Measurements from ENCODE around the gene FSTL4. TPM values are rescaled to one million over a fixed set of nuclear protein-coding genes. Genes with fewer than 3 reads are reported as not detected.

The FSTL4 gene
- total RNA-seq, 1 donor from 2014 or later: 0.07 TPM

GRCh38 chr5:133245191-133246052 lies 366.9 kb downstream of the FSTL4 start:
- DNase-seq (ENCODE audit: low spot score): peak; percentile 33
- peak overlapping the region; percentile 58 for H3K27ac Mint-ChIP-seq (ENCODE audit: unreplicated experiment)
- H3K9me3 Mint-ChIP-seq (ENCODE audit: low read depth): no peaks in the 10 kb centered on the region

GRCh38 chr5:133244242-133244641 lies 368.1 kb downstream of the FSTL4 start:
- Mint-ChIP-seq H3K9me3 (ENCODE audit: low read depth) (no peaks in the 10 kb centered on the region), H3K4me3 (ENCODE audit: unreplicated experiment) (no peak overlapping the region), H3K36me3 (ENCODE audit: low read depth) (no peaks in the 10 kb centered on the region), H3K27me3 (ENCODE audit: low read depth) (no peaks in the 10 kb centered on the region), H3K27ac (ENCODE audit: unreplicated experiment) (no peak overlapping the region), H3K4me1 (ENCODE audit: low read depth) (peaks cover 14% of the 10 kb centered on the region)
- no peak for TF ChIP-seq CTCF (IDR thresholded peaks at IDR 0.05)
- no peak for DNase-seq (ENCODE audit: low spot score)

More at GRCh38 chr5:133245191-133246052, 366.9 kb downstream of the FSTL4 start:
- no peak overlapping the region for H3K4me3 Mint-ChIP-seq (ENCODE audit: unreplicated experiment)
- TF ChIP-seq CTCF (IDR thresholded peaks at IDR 0.05): no peak
- no peaks in the 10 kb centered on the region for H3K36me3 Mint-ChIP-seq (ENCODE audit: low read depth)
- H3K27me3 Mint-ChIP-seq (ENCODE audit: low read depth): no peaks in the 10 kb centered on the region
- H3K4me1 Mint-ChIP-seq (ENCODE audit: low read depth): peaks cover 13% of the 10 kb centered on the region

- TF ChIP-seq CTCF (IDR thresholded peaks at IDR 0.05): no peak
- no peak for DNase-seq (ENCODE audit: low spot score)
- Mint-ChIP-seq H3K4me1 (ENCODE audit: low read depth) (peaks cover 14% of the 10 kb centered on the region), H3K27ac (ENCODE audit: unreplicated experiment) (no peak overlapping the region), H3K4me3 (ENCODE audit: unreplicated experiment) (no peak overlapping the region), H3K36me3 (ENCODE audit: low read depth) (no peaks in the 10 kb centered on the region), H3K9me3 (ENCODE audit: low read depth) (no peaks in the 10 kb centered on the region), H3K27me3 (ENCODE audit: low read depth) (peaks cover 2% of the 10 kb centered on the region)
Measured at GRCh38 chr5:133243196-133243595, 369.1 kb downstream of the FSTL4 start.

GRCh38 chr5:133242221-133242835 lies 370.0 kb downstream of the FSTL4 start:
- H3K4me3 Mint-ChIP-seq (ENCODE audit: unreplicated experiment): no peak overlapping the region
- H3K27ac Mint-ChIP-seq (ENCODE audit: unreplicated experiment): no peak overlapping the region
- H3K9me3 Mint-ChIP-seq (ENCODE audit: low read depth): no peaks in the 10 kb centered on the region
- no peaks in the 10 kb centered on the region for H3K36me3 Mint-ChIP-seq (ENCODE audit: low read depth)
- H3K27me3 Mint-ChIP-seq (ENCODE audit: low read depth): peaks cover 3% of the 10 kb centered on the region
- DNase-seq (ENCODE audit: low spot score): no peak
- H3K4me1 Mint-ChIP-seq (ENCODE audit: low read depth): peaks cover 14% of the 10 kb centered on the region
- no peak for TF ChIP-seq CTCF (IDR thresholded peaks at IDR 0.05)

GRCh38 chr5:133241179-133242092 lies 370.9 kb downstream of the FSTL4 start:
- no peak overlapping the region for H3K4me3 Mint-ChIP-seq (ENCODE audit: unreplicated experiment)
- H3K4me1 Mint-ChIP-seq (ENCODE audit: low read depth): peaks cover 14% of the 10 kb centered on the region
- H3K36me3 Mint-ChIP-seq (ENCODE audit: low read depth): no peaks in the 10 kb centered on the region
- TF ChIP-seq CTCF (IDR thresholded peaks at IDR 0.05): no peak
- no peak overlapping the region for H3K27ac Mint-ChIP-seq (ENCODE audit: unreplicated experiment)
- DNase-seq (ENCODE audit: low spot score): no peak
- peaks cover 3% of the 10 kb centered on the region for H3K27me3 Mint-ChIP-seq (ENCODE audit: low read depth)
- H3K9me3 Mint-ChIP-seq (ENCODE audit: low read depth): no peaks in the 10 kb centered on the region
